Testis (tissue), 2 donors: ENCODE results near the gene TRIM32.

ENCODE experiments used
- POLR2A ChIP-seq: fragments of 450-650 bp; IDR thresholded peaks from one replicate; pipeline ENCODE4 v1.6.1; 2017; ENCODE audit warnings: antibody characterized with exemption, mild to moderate bottlenecking, moderate library complexity
- TF ChIP-seq, protein P1 (sequence below), 3 experiments: fragments of 450-650 bp in 2 of 3; fragments of 200-600 bp in 1 of 3; sonication (generic) in 1 of 3; IDR thresholded peaks; one replicate each; pipeline ENCODE4 v1.5.1; 2016 to 2019; ENCODE audit warnings: antibody characterized with exemption in 3 of 3, mild to moderate bottlenecking in 2 of 3, moderate library complexity in 1 of 3

DNA sequence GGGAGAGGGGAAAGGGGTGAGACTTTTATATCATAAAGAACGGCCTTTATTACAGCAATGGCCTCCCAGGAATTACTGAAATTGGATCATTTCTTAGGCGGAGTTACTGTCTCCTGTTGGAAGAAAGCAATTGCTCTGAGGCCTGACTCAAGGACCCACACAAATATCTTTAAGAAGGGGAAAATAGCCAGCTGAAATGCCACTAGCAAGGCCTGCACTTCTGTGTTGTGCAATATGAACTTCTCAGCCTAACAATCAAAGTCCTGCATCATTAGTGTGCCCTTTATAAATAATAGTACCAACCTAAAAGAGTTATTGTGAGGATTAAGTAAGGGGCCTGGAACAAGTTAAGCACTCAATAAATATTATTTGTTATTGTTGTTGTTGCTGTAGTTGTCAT lies 30.1 kb upstream of the TRIM32 start:
- TF ChIP-seq, protein P1, sequence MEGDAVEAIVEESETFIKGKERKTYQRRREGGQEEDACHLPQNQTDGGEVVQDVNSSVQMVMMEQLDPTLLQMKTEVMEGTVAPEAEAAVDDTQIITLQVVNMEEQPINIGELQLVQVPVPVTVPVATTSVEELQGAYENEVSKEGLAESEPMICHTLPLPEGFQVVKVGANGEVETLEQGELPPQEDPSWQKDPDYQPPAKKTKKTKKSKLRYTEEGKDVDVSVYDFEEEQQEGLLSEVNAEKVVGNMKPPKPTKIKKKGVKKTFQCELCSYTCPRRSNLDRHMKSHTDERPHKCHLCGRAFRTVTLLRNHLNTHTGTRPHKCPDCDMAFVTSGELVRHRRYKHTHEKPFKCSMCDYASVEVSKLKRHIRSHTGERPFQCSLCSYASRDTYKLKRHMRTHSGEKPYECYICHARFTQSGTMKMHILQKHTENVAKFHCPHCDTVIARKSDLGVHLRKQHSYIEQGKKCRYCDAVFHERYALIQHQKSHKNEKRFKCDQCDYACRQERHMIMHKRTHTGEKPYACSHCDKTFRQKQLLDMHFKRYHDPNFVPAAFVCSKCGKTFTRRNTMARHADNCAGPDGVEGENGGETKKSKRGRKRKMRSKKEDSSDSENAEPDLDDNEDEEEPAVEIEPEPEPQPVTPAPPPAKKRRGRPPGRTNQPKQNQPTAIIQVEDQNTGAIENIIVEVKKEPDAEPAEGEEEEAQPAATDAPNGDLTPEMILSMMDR (IDR thresholded peaks at IDR 0.05): no peak
- TF ChIP-seq POLR2A: no peak
